ENCODE data around the gene PAFAH2.
"Not testable (repeated sequence)": the region's sequence is repeated elsewhere in the genome, so short reads cannot be mapped to it uniquely, and the experiment has no call there.

Gene PAFAH2

DNA sequence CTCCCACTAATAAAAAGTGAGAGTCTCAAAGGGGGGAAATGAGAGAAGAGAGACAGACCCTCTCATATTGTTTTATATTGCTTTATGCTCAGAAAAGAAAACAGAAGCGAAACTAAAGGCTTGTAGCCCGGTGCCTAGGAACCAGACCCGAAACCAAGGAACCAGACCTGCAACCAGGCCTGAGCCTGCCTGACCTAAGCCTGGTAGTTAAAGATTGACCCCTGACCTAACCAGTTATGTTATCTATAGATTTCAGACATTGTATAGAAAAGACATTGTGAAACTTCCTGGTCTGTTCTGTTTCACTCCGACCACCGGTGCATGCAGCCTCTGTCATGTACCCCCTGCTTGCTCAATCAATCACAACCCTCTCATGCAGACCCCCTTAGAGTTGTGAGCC is 54.4 kb downstream of the PAFAH2 start:
- in situ Hi-C loops (cut with MboI; ENCODE audit: low sequenced_read_pairs): not testable (repeated sequence)

DNA sequence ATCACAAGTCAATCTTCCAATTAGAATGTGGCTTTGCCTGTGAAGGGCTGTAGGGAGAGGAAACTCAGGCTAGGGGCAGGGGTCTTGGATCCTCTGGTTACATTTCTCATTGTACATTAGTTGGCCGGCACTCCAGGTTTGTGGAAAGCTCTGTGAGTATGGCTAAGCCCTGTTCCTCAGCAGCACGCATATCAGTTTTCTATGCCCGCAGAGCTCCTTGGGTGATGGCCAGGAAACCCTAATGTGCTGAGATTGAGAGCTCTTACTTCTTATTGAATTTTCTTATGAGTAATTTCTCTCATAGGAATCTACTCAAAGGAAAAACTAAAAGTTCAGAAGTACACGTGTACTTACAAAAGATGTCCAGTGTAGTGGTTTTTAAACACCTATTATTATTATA is 60.9 kb downstream of the PAFAH2 start:
- in situ Hi-C loops (cut with MboI; ENCODE audit: low sequenced_read_pairs): no loop called here

DNA sequence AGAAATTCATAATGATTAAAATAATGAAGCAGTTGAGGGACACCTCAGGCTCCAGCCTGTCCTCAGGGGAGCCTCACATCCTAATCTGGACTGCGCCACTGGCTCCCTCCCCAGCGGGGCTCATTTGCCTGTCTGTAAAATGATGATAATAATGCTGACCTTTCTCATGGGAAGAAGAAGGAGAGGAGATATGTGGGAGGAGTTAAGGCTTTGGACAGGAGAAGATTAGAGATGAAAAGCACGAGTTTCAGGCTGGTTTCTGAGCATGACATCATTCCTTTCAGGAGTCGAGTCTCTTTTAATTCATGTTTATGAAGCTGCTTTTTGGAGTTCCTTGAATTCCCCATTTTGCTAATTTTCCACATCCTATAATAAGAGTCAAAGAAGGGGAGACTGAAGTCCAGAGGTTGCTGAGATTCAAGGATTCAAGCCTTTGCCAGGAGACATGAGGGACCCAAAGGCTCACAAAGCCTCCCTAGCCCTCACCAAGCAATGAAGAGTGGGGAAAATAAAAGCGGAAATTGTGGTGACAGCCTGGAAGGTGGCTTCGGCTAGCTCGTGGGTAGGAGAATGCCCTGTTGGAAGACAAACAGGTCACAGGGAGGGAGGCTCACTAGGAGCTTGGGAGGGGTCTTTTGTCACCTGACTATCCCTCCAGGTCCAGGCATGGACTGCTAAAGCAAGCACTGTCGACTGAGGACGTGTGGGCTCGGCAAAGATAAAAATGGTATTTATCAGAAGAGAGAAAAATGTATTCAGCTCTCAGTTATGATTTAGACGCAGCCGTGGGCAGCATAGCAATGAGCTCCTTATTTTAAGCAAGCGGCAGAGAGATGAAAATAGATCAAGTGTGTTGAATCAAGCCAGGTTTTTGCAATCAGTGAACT is 64.1 kb downstream of the PAFAH2 start:
- in situ Hi-C loops (cut with MboI; ENCODE audit: low sequenced_read_pairs): no loop called here

DNA sequence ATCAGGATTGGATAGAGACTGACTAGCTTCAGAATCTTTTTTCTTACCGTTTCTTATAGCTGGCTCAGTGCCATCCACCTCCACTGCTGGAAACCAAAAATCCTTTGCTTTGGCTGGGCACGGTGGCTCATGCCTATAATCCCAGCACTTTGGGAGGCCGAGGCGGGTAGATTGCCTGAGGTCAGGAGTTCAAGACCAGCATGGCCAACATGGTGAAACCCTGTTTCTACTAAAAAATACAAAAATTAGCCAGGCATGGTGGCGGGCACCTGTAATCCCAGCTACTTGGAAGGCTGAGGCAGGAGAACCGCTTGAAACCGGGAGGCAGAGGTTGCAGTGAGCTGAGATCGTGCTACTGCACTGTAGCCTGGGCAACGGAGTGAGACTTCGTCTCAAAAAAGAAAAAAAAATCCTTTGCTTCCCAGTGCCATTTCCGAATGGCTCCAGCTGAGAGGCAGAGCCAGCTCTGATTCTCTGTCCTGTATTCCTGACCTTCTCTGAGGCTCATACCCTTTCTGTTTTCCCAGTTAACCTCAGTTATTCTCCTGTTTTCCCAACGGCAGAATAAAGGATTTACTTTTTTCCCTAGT is 65.0 kb downstream of the PAFAH2 start:
- in situ Hi-C loops (cut with MboI; ENCODE audit: low sequenced_read_pairs): not testable (repeated sequence)

DNA sequence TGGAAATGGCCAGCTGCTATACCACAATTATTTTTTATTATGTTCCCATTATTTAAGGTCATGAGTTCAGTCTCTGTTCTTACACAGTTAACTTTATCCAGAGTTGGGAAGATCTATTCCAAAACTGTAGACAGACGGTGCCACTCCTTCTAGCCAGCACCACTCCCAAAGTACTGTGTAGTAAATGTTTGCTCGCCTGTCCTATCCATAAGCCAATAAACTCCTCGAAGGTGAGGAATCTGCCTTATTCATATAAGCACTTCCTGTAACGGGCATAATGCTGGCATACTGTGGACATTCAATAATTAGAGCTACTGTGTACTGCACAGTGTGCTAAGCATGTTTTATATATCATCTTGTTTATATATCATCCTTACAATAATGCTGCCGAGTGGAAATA is 65.5 kb downstream of the PAFAH2 start:
- in situ Hi-C loops (cut with MboI; ENCODE audit: low sequenced_read_pairs): no loop called here

DNA sequence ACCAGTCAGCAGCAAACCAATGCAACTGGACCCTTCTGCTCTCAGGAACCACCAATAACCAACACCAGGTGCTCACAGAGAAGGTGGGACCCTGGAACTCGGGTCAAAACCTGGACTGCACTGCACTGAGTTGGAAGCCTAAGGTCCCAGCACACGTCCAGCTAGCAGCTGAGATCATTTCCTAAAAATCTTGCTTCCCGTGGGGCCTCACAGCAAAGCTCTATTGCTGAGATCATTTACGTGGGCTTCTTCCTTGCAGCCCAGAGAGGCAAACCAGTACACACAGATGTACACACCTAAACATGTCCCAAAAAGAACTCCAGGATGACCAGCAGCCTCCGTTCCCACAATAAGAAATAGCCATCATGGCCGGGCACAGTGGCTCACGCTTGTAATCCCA is 68.8 kb downstream of the PAFAH2 start:
- in situ Hi-C loops (cut with MboI; ENCODE audit: low sequenced_read_pairs): no loop called here

DNA sequence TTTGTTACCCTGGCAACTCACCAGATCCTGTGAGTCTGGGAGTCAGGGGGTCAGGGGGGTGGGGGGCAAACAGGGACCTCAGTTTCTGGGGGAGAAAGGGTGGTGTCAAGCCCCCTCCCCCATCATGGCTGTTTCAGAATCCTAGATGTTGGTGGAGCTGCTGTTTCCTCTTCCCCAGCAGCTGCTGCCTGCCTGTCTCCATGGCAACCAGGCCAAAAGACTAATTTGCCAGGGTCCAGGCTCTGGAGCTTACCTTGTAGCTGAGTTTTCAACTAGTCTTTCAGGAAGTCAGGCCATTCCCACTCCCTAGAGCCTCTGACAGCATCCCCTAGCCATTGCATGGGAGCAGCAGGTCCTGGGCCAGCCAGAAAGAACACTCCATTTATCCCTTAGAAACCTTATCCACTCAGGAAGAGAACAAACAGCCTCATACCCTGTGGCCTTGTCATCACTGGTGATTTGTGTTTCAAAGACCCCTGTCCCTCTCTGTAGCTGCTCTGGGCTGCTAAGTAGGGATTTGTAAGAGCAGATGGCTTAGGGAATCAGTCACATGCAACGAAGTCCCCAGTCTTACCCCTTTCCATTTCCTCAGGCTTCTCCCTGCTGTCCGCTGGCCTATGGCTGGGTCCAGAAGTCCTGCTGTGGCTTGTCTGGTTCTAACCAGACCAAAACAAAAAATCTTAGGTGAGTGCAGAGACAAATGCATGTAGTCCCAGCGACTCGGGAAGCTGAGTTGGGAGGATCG is 70.2 kb downstream of the PAFAH2 start:
- in situ Hi-C loops (cut with MboI; ENCODE audit: low sequenced_read_pairs): no loop called here

DNA sequence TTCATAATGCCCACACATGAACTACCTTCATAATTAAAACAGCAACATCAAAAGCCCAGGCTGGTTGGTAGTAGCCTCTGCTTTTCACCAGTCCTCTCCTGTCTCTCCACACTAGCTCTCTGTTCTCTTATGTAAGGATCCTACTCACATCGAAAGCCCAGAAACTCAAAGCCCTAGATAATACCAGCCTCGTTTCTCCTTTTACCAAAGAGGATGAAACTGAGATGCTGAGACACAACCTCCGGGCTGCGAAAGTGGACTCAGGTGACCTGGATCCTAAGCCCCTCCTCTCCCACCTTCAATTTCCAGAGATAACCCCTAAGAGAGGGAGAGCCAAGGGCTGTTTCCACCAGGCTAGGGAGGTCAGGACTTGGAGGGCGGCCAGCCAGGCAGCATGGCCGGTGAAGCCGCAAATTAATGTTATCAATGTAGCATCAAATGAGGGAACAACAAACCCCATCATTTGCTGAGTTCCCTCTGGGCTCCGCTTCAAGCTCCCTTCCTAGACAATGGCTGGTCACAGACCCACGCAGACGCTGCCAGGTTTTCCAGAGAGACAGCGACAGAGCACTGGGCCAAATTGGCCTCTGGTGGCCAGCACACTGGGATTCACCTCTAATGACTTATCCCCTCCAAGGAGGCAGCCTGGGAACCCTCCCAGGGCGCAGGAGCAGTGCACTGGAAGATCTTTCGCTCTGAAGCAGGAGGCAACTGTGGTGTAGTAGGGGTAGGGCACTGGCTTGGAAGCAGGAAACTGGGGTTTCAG is 70.9 kb downstream of the PAFAH2 start:
- in situ Hi-C loops (cut with MboI; ENCODE audit: low sequenced_read_pairs): no loop called here

DNA sequence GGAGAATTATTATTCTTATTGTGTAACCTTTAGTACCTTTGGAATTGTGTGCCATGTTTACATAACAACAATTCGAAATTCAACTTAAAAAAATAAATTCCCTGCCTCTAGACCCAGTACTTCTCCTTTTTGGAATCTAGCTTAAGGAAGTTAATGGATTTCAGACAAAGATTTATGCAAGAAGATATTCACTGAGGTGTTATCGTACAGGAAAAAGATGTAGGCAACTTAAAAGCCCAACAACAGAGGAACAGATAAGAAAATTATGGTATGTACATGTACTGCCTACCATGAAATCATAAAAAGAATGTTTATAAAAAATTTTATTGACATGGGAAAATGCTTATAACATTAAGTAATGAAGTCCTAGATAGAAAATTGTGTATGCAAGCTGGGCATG is 73.4 kb downstream of the PAFAH2 start:
- in situ Hi-C loops (cut with MboI; ENCODE audit: low sequenced_read_pairs): no loop called here

DNA sequence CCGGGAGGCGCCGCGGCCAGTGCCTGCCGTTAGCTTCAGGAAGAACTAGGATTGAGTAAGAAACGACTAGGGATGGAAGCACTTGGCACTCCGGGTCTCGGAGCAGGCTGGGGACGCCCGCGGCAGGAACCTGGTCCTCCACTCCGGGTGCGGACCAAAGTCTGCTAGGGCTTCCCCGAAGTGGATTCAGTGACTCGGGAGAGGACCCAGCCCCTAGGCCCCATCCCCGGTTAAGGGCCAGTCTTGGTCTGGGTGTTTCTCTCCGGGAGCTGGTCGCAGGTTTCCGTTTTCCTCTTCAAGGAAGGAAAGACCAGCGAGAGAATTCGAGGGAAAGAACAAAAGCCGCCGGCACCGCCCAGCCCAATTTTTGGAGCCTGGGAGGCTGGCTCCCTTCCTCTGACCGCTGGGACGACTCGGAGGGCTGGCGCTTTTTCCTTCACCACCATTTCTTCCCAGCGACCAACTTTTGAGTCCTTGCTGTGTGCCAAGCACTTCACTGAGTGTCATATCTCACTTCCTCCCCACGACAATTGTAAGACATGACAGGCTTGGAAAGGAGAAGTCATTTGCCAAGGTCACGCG is 74.8 kb downstream of the PAFAH2 start:
- in situ Hi-C loops (cut with MboI; ENCODE audit: low sequenced_read_pairs): no loop called here

DNA sequence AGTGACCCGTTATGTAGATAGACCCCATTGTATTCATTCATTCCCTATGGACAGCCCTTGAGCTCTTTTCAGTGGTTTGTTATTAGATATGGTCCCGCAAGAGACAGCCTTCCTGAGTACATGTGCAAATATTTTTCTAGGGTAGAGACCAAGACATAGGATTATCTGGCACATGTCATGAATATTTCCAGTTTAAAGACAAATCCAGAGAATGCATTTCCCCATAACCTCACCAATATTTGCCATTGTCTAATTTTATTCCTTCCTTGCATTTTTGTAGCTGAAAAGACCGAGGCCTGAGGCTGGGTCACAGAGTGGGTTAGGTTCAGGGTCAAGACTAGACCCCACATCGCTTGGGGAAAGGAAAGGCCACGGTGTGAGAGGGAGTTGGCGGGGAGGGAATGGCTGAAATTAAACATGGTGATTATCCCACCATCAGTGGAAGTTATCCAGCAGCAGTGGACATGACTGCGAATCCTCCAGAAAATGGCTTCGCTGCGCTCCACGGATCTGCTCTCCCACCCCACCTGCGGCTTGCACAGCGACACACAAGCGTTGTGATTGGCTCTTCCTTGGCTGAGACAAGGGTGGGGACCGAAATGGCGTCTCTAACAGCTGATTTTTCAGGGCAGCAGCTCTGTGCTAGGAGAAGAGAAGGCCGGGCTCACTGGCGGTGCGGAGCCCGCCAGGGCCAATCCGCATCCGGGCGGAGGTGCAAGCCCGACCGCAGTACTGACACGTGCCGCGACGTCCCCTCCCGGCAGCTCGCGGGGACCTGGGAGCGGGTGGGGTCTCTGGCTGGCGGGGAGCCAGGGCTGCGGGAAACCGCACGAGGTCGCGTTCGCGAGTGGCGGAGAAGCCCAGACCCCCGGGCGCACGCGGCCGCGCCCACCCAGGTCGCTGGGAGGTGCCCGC is 75.5 kb downstream of the PAFAH2 start:
- in situ Hi-C loops (cut with MboI; ENCODE audit: low sequenced_read_pairs): no loop called here

DNA sequence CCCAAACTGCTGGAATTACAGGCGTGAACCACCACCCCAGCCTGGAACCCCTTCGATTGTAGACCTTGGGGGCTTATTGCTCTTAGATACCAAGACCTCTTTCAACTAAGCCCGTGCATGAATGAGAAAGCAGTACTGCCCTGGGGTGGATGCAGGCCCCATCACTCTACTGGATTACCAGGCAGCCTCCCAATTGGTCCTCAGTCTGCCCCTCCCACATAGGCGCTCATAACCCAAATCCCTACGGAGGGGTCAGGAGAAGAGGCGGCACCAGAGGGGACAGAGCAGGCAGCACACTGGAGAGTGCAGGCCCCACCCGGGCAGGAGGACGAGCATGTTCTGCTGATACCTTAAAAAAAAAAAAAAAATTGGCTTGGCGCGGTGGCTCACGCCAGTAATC is 79.2 kb downstream of the PAFAH2 start:
- in situ Hi-C loops (cut with MboI; ENCODE audit: low sequenced_read_pairs): no loop called here

DNA sequence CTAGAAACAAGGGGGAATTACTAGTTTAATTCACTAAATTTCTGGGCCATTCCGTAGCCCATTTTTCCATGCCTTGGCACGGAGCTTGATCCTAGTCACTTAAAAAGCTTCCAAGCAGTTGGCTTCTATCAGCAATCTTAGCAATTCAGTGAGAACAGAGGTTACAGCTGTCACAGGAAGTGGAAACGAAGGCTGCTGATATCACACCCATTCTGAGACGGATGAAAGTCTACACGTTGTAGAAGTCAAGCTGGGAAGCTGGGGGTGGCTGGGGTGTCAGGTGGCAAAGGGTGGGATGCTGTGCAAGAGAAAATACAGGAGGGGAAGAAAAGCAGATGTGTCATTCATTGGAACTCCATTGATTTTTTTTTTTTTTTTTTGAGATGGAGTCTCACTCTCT is 79.9 kb downstream of the PAFAH2 start:
- in situ Hi-C loops (cut with MboI; ENCODE audit: low sequenced_read_pairs): no loop called here

DNA sequence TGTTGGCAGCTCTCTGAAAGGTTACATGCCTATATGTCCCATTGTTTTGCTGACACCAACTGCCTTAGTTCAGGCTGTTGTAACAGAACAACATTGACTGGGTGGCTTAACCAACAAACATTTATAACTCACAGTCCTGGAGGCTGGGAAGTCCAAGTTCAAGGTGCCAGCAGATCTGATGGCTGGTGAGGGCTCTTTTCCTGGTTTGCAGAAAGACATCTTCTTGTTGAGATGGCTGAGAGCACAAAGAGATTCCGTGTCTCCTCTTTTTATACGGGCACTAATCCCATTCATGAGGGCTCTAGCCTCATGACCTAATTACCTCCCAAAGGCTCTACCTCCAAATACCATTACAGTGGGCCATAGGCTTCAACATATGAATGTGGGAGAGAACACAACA is 81.4 kb downstream of the PAFAH2 start:
- in situ Hi-C loops (cut with MboI; ENCODE audit: low sequenced_read_pairs): no loop called here

DNA sequence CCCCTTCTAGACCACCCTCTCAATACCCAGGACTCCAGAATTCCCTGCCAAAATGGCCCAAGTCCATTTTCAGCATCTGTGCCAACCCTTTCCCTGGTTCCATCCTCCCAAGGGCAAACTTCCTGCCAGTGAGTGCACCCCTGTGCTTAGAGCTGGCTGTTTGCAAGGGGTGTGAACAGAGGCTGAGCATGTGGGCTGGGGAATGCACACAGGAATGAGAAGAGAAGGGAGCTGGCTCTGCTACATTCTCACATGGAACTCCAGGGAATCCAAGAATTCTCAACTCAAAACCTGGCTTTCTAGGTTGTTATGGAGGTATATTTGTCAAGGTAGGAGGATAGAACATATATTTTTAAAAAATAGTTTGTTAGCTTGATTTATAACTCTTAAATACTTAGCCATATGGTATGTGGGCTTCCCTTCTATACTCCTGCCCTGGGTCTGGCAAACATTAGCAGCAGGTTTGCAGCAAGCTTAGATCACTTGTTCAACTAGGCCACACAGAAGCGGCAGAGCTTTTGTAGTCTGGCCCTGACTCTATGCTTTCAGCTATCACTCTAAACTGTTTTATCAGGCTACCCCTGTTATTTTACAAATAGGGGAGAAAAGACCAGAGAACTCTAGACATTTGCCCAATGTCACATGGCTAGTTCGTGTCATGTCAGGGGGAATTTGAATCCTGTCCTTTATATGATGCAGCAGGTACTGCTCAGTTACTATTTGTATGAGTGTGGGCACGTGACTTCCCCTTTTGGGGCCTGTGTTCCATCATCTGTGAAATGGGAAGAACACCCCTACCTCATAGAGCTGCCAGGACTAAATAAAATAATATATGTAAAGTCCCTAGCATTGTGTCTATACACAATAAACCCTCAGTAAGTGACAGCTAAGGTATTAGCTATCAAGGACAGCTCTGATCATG is 83.5 kb downstream of the PAFAH2 start:
- in situ Hi-C loops (cut with MboI; ENCODE audit: low sequenced_read_pairs): no loop called here

DNA sequence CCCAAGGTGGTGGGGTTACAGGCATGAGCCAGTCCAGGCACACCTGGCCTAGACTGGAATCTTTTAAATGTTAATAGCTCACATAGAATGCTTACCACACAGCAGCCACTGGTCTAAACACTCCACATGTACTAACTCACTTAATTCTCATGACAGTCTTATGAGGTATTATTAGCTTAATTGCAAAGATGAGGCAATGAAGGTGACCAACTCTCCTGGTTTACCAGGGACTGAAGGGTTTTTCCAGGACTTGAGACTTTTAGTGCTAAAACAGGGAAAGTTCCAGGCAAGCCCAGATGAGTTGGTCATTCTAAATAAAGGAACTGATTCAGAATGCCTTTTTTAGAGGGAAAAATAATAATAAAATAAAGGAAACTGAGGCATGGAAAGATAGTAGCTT is 84.7 kb downstream of the PAFAH2 start:
- in situ Hi-C loops (cut with MboI; ENCODE audit: low sequenced_read_pairs): no loop called here

DNA sequence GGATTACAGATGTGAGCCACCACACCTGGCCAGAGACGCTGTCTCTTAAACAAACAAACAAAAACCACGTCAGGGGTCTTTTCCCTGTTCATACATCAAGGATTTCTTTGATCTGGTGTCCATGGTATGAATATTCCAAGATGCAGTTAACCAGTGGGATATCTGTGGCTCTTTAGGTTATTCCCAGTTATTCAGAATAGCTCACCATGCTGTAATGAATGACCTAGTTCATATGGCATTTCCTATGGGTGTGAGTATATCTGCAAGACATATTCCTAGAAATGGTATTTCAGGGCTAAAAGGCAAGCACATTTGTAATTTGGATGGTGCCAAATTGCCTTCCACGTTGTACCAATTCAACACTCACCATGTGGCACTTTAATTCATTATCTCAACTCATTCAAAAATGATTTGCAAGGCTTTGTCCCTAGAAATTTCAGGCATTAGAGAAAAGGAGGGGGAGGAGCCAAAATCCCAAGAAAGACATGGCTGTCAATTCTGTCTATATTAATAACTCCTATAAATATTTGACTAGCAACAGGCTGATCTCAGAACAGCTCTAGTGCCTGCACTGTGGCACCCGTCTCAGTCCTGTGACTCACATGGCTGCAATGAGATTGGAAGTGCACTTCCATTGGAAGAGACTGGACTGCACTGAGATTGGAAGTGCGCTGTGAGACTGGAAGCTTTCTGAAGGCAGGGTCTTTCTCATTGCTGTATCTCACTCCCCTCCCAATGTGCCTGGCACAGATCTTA is 85.6 kb downstream of the PAFAH2 start:
- in situ Hi-C loops (cut with MboI; ENCODE audit: low sequenced_read_pairs): no loop called here

DNA sequence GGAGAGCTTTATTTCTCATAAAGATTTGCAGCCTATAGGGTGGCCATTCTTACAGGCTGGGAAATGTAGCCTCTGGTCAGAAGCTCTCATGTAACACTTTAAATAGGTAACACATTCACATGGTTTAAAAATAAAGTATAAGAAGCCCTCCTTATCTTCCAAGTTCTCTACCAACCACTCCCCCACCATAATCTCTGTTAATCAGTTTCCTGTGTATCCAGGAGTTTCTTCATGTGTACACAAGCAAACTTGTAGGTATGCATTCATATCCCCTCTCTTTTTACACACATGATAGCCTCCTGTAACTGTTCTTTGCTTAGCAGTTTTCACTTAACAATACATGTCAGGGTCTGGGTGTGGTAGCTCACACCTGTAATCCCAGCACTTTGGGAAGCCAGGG is 86.7 kb downstream of the PAFAH2 start:
- in situ Hi-C loops (cut with MboI; ENCODE audit: low sequenced_read_pairs): no loop called here

Measured in HL-60/S4 treated with phorbol 12-myristate 13-acetate at 8.2 ng/mL for 4 days and 3 days (cell line).